Natural killer cell (primary cell): Measurements from ENCODE around the gene SLX9. TPM values are rescaled to one million over a fixed set of nuclear protein-coding genes. Genes with fewer than 3 reads are reported as not detected.

Experiments
- ATAC-seq, 3 donors: fragments of 150-1000 bp in 2 of 3; fragments of 200-7000 bp in 1 of 3; cut with Tn5 transposase; 1 replicate in 1 of 3; 2 replicates in 2 of 3; pipeline ENCODE4 v1.10.0; 2021; ENCODE audit warnings: mild to moderate bottlenecking in 2 of 3, moderate library complexity in 2 of 3
- DNase-seq, 2 donors: peaks; one replicate each; pipeline versions ENCODE4 v3.0.0 to v3.0.0-alpha.2; 2013 to 2021; ENCODE audit warnings: mixed read lengths in 1 of 2
- H3K27ac ChIP-seq: one replicate; pipeline ENCODE4 v1.5.1; 2013; ENCODE audit warnings: mild to moderate bottlenecking, low read length
- H3K27me3 ChIP-seq: one replicate; pipeline ENCODE4 v1.6.1; 2013; ENCODE audit warnings: low read length; ENCODE audit not compliant: control insufficient read depth, insufficient read depth
- H3K36me3 ChIP-seq: one replicate; pipeline ENCODE4 v1.6.1; 2013; ENCODE audit warnings: low read length; ENCODE audit not compliant: control insufficient read depth, insufficient read depth
- H3K4me1 ChIP-seq: one replicate; pipeline ENCODE4 v1.6.1; 2013; ENCODE audit warnings: low read length; ENCODE audit not compliant: control insufficient read depth, insufficient read depth
- H3K4me3 ChIP-seq: one replicate; pipeline ENCODE4 v1.5.1; 2013; ENCODE audit warnings: low read length
- H3K9me3 ChIP-seq: one replicate; pipeline ENCODE4 v1.6.1; 2013; ENCODE audit warnings: low read length; ENCODE audit not compliant: control insufficient read depth, insufficient read depth
- H3K27ac Mint-ChIP-seq, 2 donors: one replicate each; pipeline ENCODE4 v1.8.0; 2022; ENCODE audit warnings: mild to moderate bottlenecking in 2 of 2, mixed read lengths in 2 of 2, moderate library complexity in 1 of 2
- H3K27me3 Mint-ChIP-seq, 2 donors: one replicate each; pipeline ENCODE4 v1.8.0; 2022; ENCODE audit warnings: low read depth in 2 of 2, mixed read lengths in 2 of 2
- H3K36me3 Mint-ChIP-seq: one replicate; pipeline ENCODE4 v1.8.0; 2022; ENCODE audit warnings: mixed read lengths
- H3K4me1 Mint-ChIP-seq, 2 donors: one replicate each; pipeline ENCODE4 v1.8.0; 2022; ENCODE audit warnings: mixed read lengths in 2 of 2
- H3K4me3 Mint-ChIP-seq: one replicate; pipeline ENCODE4 v1.8.0; 2022; ENCODE audit warnings: mild to moderate bottlenecking, moderate library complexity, mixed read lengths
- H3K9me3 Mint-ChIP-seq, 2 donors: one replicate each; pipeline ENCODE4 v1.8.0; 2022; ENCODE audit warnings: mixed read lengths in 2 of 2
- CTCF ChIP-seq: fragments of 200-600 bp; IDR thresholded peaks from one replicate; pipeline ENCODE4 v1.8.0; 2022; ENCODE audit warnings: antibody characterized with exemption
- WGBS: methylation state at CpG from one replicate; pipeline ENCODE4 v1.1.7; 2013; ENCODE audit warnings: missing lambda C conversion rate; ENCODE audit not compliant: insufficient coverage; 5-methylcytosine and 5-hydroxymethylcytosine counted together
- intact Hi-C: fragments of 100-400 bp; cut with micrococcal nuclease; formaldehyde crosslinking; loops from one replicate; pipeline ENCODE4 v1.14.2; 2022
- total RNA-seq, 4 donors: library from RNA; stranded (reverse); fragments of 120-200 nt in 1 of 4; gene quantifications; one replicate each; pipeline versions ENCODE4 v1.2.3 to v1.2.4, GENCODE V29; 2013 to 2022

Gene SLX9
- total RNA-seq, 3 donors from 2014 or later (not counting 1 experiment from before 2014, with no cell fraction given): 12.8 to 22.9 (median 20.0) TPM

- intact Hi-C loops: no loop called here
- no peaks in the 10 kb centered on the region for H3K4me1 Mint-ChIP-seq
- TF ChIP-seq CTCF: no peak
- no peaks in the 10 kb centered on the region for H3K36me3 ChIP-seq
- no peaks in the 10 kb centered on the region for H3K4me1 ChIP-seq
- H3K36me3 Mint-ChIP-seq: no peaks in the 10 kb centered on the region
- no peak overlapping the region for H3K27ac Mint-ChIP-seq
- H3K4me3 Mint-ChIP-seq: no peak overlapping the region
- ATAC-seq: no peak
- no peaks in the 10 kb centered on the region for H3K27me3 Mint-ChIP-seq
- DNase-seq: no peak
- no peaks in the 10 kb centered on the region for H3K27me3 ChIP-seq
- H3K9me3 Mint-ChIP-seq: no peaks in the 10 kb centered on the region
- WGBS: 90% methylated on average over 53 of the region's 53 CpGs
- H3K4me3 ChIP-seq: no peak overlapping the region
- H3K9me3 ChIP-seq: no peaks in the 10 kb centered on the region
- H3K27ac ChIP-seq: no peak overlapping the region
These were observed 50.3 kb downstream of the SLX9 start for GRCh38 chr21:44989943-44990780.

- WGBS: 89% methylated on average over 13 of the region's 13 CpGs
- no peaks in the 10 kb centered on the region for H3K9me3 Mint-ChIP-seq
- Histone ChIP-seq H3K27me3 (no peaks in the 10 kb centered on the region), H3K4me1 (no peaks in the 10 kb centered on the region), H3K9me3 (no peaks in the 10 kb centered on the region), H3K4me3 (no peak overlapping the region), H3K27ac (no peak overlapping the region), H3K36me3 (no peaks in the 10 kb centered on the region)
- no peak for DNase-seq
- no peak for ATAC-seq
- no peaks in the 10 kb centered on the region for H3K36me3 Mint-ChIP-seq
- no peak overlapping the region for H3K27ac Mint-ChIP-seq
- no peak overlapping the region for H3K4me3 Mint-ChIP-seq
- TF ChIP-seq CTCF: no peak
- intact Hi-C loops: no loop called here
- H3K27me3 Mint-ChIP-seq: no peaks in the 10 kb centered on the region
- H3K4me1 Mint-ChIP-seq: no peaks in the 10 kb centered on the region
These were observed 51.1 kb downstream of the SLX9 start for GRCh38 chr21:44990921-44991320.

- no peak for TF ChIP-seq CTCF
- Mint-ChIP-seq H3K9me3 (no peaks in the 10 kb centered on the region), H3K36me3 (no peaks in the 10 kb centered on the region), H3K27me3 (no peaks in the 10 kb centered on the region), H3K4me3 (no peak overlapping the region), H3K27ac (no peak overlapping the region), H3K4me1 (no peaks in the 10 kb centered on the region)
- Histone ChIP-seq H3K9me3 (no peaks in the 10 kb centered on the region), H3K27ac (no peak overlapping the region), H3K36me3 (no peaks in the 10 kb centered on the region), H3K4me1 (no peaks in the 10 kb centered on the region), H3K4me3 (no peak overlapping the region), H3K27me3 (no peaks in the 10 kb centered on the region)
- no peak for DNase-seq
- ATAC-seq: no peak
- WGBS: 90% methylated on average over 38 of the region's 38 CpGs
- intact Hi-C loops: no loop called here
These were observed 52.0 kb downstream of the SLX9 start for GRCh38 chr21:44991538-44992483.
